Measurements from ENCODE around the gene LONP2. TPM values are rescaled to one million over a fixed set of nuclear protein-coding genes. Genes with fewer than 3 reads are reported as not detected.

The LONP2 gene
- polyA plus RNA-seq, 3 donors: 21.5 to 35.6 (median 26.0) TPM

DNA sequence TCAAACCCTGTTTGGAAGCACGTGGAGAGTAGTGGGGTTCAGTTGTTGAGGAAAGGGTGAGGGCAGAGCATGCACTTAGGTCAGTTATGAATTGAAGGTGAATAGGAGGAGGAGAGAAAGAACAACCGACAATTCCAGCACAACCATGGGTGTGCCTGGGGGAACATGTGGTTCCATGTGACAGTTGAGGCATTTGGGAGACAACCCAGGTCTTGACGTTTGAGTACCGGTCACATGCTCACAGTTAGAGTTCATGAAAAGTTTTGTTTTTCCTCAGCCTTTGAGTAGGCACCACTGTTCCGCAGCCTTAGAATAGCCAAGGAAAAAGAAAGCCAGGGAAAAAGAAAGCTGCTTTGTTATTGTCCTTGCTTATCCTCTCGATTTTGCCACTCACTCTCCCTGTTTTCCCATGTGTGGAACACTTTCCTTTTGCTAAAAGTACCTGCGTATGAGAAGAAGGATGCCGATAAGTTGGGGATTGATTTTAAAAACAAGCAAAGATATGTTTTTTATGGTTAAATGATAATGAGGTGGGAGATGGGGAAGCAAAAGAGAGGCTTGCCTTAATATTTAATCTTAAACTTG lies 28.8 kb downstream of the LONP2 start:
- Histone ChIP-seq H3K4me3 (replicated peaks in 1 of 3; ENCODE audit: low read depth in 2 of 3, low read length in 3 of 3) (no peak overlapping the region), H2AFZ (ENCODE audit: insufficient read depth, low read depth, low read length, poor library complexity, severe bottlenecking) (no peak overlapping the region), H3K9me3 (replicated peaks in 1 of 2; ENCODE audit: control insufficient read depth in 1 of 2, insufficient read depth in 1 of 2, low read length in 2 of 2) (no peaks in the 10 kb centered on the region), H3K36me3 (replicated peaks in 1 of 2; ENCODE audit: control insufficient read depth in 1 of 2, insufficient read depth in 2 of 2, low read length in 2 of 2) (peaks cover 50 to 89% of the 10 kb centered on the region in 2 donors), H3K27me3 (ENCODE audit: control insufficient read depth in 2 of 2, insufficient read depth in 2 of 2, low read length in 2 of 2) (no peaks in the 10 kb centered on the region), H3K4me2 (replicated peaks; ENCODE audit: extremely low read depth, low read length, poor library complexity, severe bottlenecking) (no peak overlapping the region), H3K79me2 (ENCODE audit: insufficient read depth, low read length) (peaks cover 3% of the 10 kb centered on the region), H3K27ac (ENCODE audit: low read depth in 1 of 2, low read length in 2 of 2) (no peak overlapping the region), H4K20me1 (ENCODE audit: insufficient read depth, low read length) (no peaks in the 10 kb centered on the region), H3K4me1 (ENCODE audit: control insufficient read depth in 1 of 2, insufficient read depth in 2 of 2, low read length in 2 of 2) (no peaks in the 10 kb centered on the region), H3K9ac (ENCODE audit: insufficient read depth, low read length, poor library complexity, severe bottlenecking) (no peak overlapping the region)
- Mint-ChIP-seq H3K36me3 (peaks cover 56 to 65% of the 10 kb centered on the region in 2 donors), H3K4me1 (no peaks in the 10 kb centered on the region), H3K27ac (no peak overlapping the region), H3K27me3 (ENCODE audit: low read depth in 3 of 3) (no peaks in the 10 kb centered on the region), H3K9me3 (no peaks in the 10 kb centered on the region), H3K4me3 (no peak overlapping the region)
- intact Hi-C loops (cut with micrococcal nuclease): no loop called here
- TF ChIP-seq, protein P1, sequence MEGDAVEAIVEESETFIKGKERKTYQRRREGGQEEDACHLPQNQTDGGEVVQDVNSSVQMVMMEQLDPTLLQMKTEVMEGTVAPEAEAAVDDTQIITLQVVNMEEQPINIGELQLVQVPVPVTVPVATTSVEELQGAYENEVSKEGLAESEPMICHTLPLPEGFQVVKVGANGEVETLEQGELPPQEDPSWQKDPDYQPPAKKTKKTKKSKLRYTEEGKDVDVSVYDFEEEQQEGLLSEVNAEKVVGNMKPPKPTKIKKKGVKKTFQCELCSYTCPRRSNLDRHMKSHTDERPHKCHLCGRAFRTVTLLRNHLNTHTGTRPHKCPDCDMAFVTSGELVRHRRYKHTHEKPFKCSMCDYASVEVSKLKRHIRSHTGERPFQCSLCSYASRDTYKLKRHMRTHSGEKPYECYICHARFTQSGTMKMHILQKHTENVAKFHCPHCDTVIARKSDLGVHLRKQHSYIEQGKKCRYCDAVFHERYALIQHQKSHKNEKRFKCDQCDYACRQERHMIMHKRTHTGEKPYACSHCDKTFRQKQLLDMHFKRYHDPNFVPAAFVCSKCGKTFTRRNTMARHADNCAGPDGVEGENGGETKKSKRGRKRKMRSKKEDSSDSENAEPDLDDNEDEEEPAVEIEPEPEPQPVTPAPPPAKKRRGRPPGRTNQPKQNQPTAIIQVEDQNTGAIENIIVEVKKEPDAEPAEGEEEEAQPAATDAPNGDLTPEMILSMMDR (IDR thresholded peaks at IDR 0.05): no peak
- DNase-seq: no peak
- WGBS (ENCODE audit: insufficient coverage): 97% methylated on average over 7 of the region's 8 CpGs

DNA sequence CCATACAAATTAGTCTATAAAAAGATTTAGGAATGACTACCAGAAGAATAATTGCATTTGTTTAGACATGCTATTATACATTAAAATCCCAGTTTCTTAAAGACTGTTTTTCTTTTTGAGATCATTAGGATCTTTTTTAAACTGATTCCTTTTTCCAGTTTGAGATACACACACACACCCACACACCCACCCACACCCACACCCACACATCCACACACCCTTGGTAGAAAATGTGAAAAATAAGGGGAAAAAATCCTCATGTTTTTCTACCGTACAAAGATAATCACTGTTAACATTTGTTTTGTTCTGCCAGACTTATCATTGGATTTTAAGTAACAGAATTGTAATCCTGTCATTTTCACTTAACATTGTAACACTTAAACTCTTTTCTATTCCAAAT lies 30.4 kb downstream of the LONP2 start:
- Histone ChIP-seq H3K9me3 (replicated peaks in 1 of 2; ENCODE audit: control insufficient read depth in 1 of 2, insufficient read depth in 1 of 2, low read length in 2 of 2) (no peaks in the 10 kb centered on the region), H3K4me1 (ENCODE audit: control insufficient read depth in 1 of 2, insufficient read depth in 2 of 2, low read length in 2 of 2) (no peaks in the 10 kb centered on the region), H3K27me3 (ENCODE audit: control insufficient read depth in 2 of 2, insufficient read depth in 2 of 2, low read length in 2 of 2) (no peaks in the 10 kb centered on the region), H3K79me2 (ENCODE audit: insufficient read depth, low read length) (peaks cover 3% of the 10 kb centered on the region), H3K4me3 (replicated peaks in 1 of 3; ENCODE audit: low read depth in 2 of 3, low read length in 3 of 3) (no peak overlapping the region), H3K4me2 (replicated peaks; ENCODE audit: extremely low read depth, low read length, poor library complexity, severe bottlenecking) (no peak overlapping the region), H2AFZ (ENCODE audit: insufficient read depth, low read depth, low read length, poor library complexity, severe bottlenecking) (no peak overlapping the region), H4K20me1 (ENCODE audit: insufficient read depth, low read length) (no peaks in the 10 kb centered on the region), H3K36me3 (replicated peaks in 1 of 2; ENCODE audit: control insufficient read depth in 1 of 2, insufficient read depth in 2 of 2, low read length in 2 of 2) (peaks cover 55 to 95% of the 10 kb centered on the region in 2 donors), H3K27ac (ENCODE audit: low read depth in 1 of 2, low read length in 2 of 2) (no peak overlapping the region), H3K9ac (ENCODE audit: insufficient read depth, low read length, poor library complexity, severe bottlenecking) (no peak overlapping the region)
- no peak overlapping the region for H3K27ac Mint-ChIP-seq
- H3K27me3 Mint-ChIP-seq (ENCODE audit: low read depth in 3 of 3): no peaks in the 10 kb centered on the region
- no peaks in the 10 kb centered on the region for H3K9me3 Mint-ChIP-seq
- H3K4me3 Mint-ChIP-seq: no peak overlapping the region
- no peaks in the 10 kb centered on the region for H3K4me1 Mint-ChIP-seq
- DNase-seq: no peak
- peaks cover 64 to 75% of the 10 kb centered on the region in 2 donors for H3K36me3 Mint-ChIP-seq
- TF ChIP-seq, protein P1 (IDR thresholded peaks at IDR 0.05): no peak
- no CpG with 5 or more reads among the region's 1 CpG for WGBS (ENCODE audit: insufficient coverage)
- intact Hi-C loops (cut with micrococcal nuclease): no loop called here
